Measurements from ENCODE around the gene GIGYF2.

GIGYF2 gene

DNA sequence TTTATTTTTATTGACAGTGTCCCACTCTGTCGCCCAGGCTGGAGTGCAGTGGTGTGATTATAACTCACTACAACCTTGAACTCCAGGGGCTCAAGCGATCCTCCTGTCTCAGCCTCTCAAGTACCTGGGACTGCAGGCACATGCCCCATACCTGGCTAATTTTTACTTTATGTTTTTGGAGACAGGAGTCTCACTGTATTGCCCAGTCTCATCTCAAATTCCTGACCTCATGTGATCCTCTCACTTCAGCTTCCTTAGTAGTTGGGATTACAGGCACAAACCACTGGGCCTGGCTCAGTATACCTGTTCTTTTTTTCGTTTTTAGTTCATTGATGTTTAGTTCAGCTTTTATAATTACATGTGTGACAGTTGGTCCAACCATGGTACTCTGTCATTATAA, 132.9 kb downstream of the GIGYF2 start:
- Histone ChIP-seq H3K27ac (no peak overlapping the region), H3K4me3 (no peak overlapping the region)
- TF ChIP-seq, protein P1, sequence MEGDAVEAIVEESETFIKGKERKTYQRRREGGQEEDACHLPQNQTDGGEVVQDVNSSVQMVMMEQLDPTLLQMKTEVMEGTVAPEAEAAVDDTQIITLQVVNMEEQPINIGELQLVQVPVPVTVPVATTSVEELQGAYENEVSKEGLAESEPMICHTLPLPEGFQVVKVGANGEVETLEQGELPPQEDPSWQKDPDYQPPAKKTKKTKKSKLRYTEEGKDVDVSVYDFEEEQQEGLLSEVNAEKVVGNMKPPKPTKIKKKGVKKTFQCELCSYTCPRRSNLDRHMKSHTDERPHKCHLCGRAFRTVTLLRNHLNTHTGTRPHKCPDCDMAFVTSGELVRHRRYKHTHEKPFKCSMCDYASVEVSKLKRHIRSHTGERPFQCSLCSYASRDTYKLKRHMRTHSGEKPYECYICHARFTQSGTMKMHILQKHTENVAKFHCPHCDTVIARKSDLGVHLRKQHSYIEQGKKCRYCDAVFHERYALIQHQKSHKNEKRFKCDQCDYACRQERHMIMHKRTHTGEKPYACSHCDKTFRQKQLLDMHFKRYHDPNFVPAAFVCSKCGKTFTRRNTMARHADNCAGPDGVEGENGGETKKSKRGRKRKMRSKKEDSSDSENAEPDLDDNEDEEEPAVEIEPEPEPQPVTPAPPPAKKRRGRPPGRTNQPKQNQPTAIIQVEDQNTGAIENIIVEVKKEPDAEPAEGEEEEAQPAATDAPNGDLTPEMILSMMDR (IDR thresholded peaks at IDR 0.05), result no peak
- no peak for DNase-seq (ENCODE audit: low spot score)

DNA sequence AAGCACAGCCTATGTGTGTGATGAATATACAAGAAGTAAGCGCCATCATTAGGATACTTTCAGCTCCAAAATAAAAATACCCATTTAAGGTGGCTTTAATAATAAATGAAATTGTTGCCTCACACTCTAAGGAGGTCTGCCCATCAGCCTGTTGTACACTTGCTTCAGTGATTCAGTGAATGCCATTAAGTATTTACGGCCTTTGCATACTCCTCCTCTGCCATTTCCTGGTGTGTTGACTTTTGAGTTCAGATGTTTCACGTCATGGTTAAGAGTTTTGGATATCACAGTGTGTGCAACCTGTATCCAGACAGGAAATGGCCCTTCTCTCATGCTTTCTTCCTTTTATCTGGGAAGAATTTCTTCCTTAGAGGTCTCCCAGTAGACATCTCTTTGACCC, 134.4 kb downstream of the GIGYF2 start:
- TF ChIP-seq, protein P1 (IDR thresholded peaks at IDR 0.05), result no peak
- Histone ChIP-seq H3K27ac (no peak overlapping the region), H3K4me3 (no peak overlapping the region)
- DNase-seq (ENCODE audit: low spot score), result no peak

DNA sequence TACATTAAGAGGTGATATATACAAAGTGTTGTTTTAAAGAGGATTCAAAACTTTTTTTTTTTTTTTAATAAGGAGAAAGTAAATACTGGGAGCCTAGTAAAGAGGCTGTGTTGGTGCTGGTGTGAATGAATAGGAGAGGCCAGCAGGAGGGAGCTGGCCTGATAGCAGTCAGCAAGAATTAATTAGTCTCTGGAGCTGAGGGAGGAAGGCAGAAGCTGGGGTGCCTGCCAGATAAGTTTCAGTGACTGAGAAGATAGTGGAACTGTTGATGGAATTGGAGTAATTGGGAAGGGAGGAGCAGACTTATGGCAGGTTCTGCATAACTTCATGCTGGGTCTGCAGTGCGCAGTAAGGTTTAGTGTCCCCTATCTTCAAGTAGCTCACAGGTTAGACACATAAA, 136.7 kb downstream of the GIGYF2 start:
- TF ChIP-seq, protein P1 (IDR thresholded peaks at IDR 0.05), result no peak
- no peak overlapping the region for H3K4me3 ChIP-seq
- no peak for DNase-seq (ENCODE audit: low spot score)
- H3K27ac ChIP-seq, result no peak overlapping the region

DNA sequence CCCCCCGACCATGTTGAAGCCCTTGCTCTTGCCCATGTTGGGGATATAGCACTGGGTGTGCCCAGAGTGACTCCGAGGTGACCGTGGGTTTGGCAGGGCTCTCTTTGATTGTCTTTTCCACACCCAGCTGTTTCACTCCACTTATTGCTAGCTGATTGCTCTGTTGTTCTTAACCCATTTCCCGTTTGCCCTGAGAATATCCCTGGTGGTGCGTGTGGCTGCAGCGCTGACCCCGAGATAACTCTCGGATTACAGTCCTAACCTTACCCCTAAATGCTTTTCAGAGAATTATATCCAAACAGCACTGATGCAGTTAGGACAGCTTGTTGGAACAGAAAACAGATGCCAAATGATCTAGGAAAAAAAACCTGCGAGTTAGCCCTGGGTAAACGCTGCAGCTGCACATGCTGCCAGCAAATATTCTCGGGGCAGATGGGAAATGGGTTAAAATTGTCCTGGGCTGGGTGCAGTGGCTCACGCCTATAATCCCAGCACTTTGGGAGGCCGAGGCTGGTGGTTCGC, 138.6 kb downstream of the GIGYF2 start:
- TF ChIP-seq, protein P1 (IDR thresholded peaks at IDR 0.05), result no peak
- no peak overlapping the region for H3K27ac ChIP-seq
- DNase-seq (ENCODE audit: low spot score), result no peak
- no peak overlapping the region for H3K4me3 ChIP-seq

DNA sequence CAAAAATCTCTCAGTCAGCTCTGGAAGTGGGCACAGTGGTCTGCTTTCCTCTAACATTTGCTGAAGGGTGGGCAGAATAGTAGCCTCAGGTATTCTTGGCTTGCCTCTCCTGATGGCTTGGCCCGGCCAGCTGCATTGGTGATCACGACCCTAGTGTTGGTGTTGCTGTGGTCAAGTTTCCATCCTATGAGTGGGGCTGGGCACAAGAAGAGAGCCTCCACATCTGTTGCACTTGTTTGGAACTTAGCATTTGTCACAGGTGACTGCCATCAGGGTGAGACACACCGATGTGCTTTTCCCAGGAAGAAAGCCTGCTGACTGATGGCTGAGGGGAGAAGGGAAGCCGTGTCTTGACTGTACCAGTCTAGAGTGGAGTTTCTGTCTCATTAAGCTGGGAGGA, 139.8 kb downstream of the GIGYF2 start:
- no peak overlapping the region for H3K27ac ChIP-seq
- TF ChIP-seq, protein P1 (IDR thresholded peaks at IDR 0.05), result no peak

DNA sequence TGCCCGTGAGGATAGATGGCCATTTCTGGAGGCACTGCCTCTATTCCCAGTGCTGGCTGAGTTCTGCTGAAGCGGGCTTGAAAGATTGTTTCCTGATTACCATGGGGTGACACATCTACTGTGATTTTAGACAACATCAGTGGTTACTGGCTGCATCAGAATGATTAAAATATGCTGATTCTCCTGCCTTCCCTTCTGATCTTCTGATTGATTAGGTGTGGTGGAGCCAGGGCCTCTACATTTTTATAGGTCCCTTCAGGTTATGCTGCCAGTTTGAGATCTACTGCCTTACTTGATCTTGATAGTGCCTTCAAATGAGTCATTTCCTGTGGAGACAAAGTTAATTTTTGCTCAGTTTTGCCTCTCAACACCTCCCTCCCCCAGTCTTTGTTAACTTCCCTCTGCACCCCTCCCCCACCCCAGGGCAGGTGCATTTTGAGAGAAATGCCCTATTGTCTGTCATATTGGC, 141.3 kb downstream of the GIGYF2 start:
- no peak overlapping the region for H3K27ac ChIP-seq
- H3K4me3 ChIP-seq, result no peak overlapping the region
- TF ChIP-seq, protein P1 (IDR thresholded peaks at IDR 0.05), result no peak
- no peak for DNase-seq (ENCODE audit: low spot score)

More for the DNA sequence above, 139.8 kb downstream of the GIGYF2 start:
- no peak overlapping the region for H3K4me3 ChIP-seq
- DNase-seq (ENCODE audit: low spot score), result no peak

DNA sequence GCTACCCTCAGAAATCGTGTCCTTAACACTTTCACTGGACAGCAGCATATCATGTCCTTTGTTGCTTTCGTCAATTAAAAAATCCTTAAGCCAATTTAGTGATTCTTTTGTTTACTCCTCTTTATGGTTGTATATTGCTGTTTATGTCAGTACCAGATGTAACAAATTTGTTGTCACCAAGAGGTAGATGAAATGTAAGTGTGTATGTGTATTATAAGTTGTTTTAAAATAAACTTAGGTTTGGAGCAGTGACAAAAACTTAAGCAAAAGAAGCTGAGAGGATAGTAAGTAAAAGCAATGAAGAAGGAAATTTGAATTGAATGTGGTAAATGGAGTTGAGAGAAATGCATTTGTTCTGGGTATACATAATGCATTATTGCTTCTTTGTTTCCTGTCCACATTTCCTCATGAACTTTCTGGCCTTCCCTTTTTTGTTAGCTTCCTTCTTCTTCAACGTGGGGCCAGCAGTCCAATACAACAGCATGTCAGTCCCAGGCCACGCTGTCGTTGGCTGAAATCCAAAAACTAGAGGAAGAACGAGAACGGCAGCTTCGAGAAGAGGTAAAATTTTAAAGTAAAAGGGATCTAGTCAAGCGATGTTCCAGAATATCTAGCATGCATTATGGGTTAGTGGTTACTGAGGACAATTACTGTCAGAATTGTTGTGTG, 142.4 kb downstream of the GIGYF2 start:
- H3K4me3 ChIP-seq, result no peak overlapping the region
- TF ChIP-seq, protein P1 (IDR thresholded peaks at IDR 0.05), result no peak
- H3K27ac ChIP-seq, result no peak overlapping the region
- DNase-seq (ENCODE audit: low spot score), result no peak

Data from coronary artery (tissue), 2 donors.